Heart left ventricle (tissue), 13 donors: Measurements from ENCODE around the gene SLC6A18.

ENCODE experiments used
- CTCF ChIP-seq, 12 donors: fragments of 200-600 bp; sonication (generic) in 4 of 12; IDR thresholded peaks; one replicate each; pipeline versions ENCODE4 v1.5.0 to v1.8.0; 2018 to 2022; ENCODE audit warnings: antibody characterized with exemption in 12 of 12, mild to moderate bottlenecking in 5 of 12
- POLR2A ChIP-seq, 2 donors: fragments of 450-650 bp; IDR thresholded peaks; one replicate each; pipeline ENCODE4 v1.6.1; 2017; ENCODE audit warnings: antibody characterized with exemption in 2 of 2, mild to moderate bottlenecking in 2 of 2, moderate library complexity in 2 of 2
- donor health status: ischemic (EF 13 %, LVEDD 7.1; RV severe dilation, severe dysfunction).
- donor health status: DM: no; HTN: yes; CAD: no.
- donor health status: DM: no; HTN: no; CAD: no.
- donor health status: ischemic (EF 25% LVEDD 6.9; RV normal size, moderate dysfunction).
- donor health status: ischemic (EF 25% LVEDD 5.7; RV mildly dilated, moderate dysfunction).
- donor health status: ischemic (EF 35%, LVEDD 5.7; RV mildly dilated, moderate dysfunction).
- donor health status: nonischemic (EF 11% LVEDD 7.7; RV severe dilation, severe dysfunction).
- donor health status: DM: yes; HTN: yes; CAD: no.
- donor health status: PGD.
- donor health status: ischemic (EF 29% LVEDD 5.4; RV normal size, mild dysfunction).
- donor health status: nonischemic (EF 23%, LVEDD 6.1; RV moderate dilation, normal function).

DNA sequence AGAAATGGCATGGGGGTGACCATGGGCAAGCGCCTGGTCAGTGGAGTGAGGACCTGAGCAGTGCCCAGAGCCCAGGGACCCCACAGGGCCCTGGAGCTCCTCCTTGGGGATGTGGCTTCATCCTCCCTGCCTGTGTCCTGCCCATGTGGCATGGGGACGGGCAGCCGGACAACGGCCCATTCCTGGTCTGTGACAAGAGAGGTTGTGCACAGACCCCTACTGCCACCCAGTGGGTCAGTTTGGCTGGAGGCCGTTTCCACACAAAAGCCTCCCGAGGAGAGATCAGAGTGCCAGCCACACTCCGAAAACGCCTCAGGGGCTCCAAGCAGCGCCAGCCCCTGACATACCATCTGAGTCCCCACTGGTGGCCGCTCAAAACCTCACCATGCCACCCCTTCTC, 19.8 kb downstream of the SLC6A18 start:
- no peak for TF ChIP-seq CTCF (IDR thresholded peaks at IDR 0.05)
- TF ChIP-seq POLR2A (IDR thresholded peaks at IDR 0.05), result no peak
